ENCODE data around the gene DPH2. TPM values are rescaled to one million over a fixed set of nuclear protein-coding genes. Genes with fewer than 3 reads are reported as not detected.

DPH2 gene
- total and polyA plus RNA-seq, 12 donors: 12.0 to 48.0 (median 24.5) TPM

DNA sequence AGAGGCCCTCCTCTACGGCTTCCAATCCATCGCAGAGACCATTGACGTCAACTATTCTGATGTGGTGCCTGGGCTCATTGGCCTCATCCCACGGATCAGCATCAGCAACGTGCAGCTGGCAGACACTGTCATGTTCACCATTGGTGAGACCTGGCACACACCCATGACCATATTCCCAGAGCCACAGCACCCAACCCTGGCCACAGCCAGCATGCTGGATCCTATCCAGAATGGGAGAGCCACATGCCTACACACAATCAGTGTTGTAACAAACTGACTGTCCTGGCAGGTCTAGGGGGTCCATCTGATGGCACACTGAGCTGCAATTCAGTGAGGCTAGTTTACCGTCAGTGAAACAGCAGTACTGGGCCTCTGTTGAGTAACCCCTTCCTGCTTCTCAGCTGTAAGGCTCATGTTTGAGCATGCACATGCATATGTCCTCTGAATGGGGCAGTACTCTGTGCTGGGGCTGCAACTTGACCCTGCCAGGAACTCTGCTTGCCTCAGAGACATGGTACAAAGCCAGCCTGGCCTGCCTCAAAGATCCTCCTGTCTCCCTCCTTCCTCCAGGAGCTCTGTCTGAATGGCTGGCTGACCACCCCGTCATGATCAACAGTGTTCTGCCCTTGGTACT lies 12.3 kb upstream of the DPH2 start:
- Histone ChIP-seq H3K9me3 (replicated peaks in 1 of 3) (no peaks in the 10 kb centered on the region), H3K4me3 (no peak overlapping the region), H3K36me3 (replicated peaks in 1 of 2) (peaks cover 0 to 60% of the 10 kb centered on the region in 2 donors), H3K27me3 (no peaks in the 10 kb centered on the region), H3K4me1 (replicated peaks in 1 of 2) (peaks cover 0 to 7% of the 10 kb centered on the region in 2 donors), H3K27ac (no peak overlapping the region)
- WGBS, 4 donors: 89 to 92% (median 92%) methylated on average over 5 to 7 of the region's 7 CpGs
- intact Hi-C loops (cut with DNase I): no loop called here
- TF ChIP-seq POLR2A (IDR thresholded peaks at IDR 0.05): no peak
- no peak for TF ChIP-seq CTCF (IDR thresholded peaks at IDR 0.05)
- DNase-seq: no peak

DNA sequence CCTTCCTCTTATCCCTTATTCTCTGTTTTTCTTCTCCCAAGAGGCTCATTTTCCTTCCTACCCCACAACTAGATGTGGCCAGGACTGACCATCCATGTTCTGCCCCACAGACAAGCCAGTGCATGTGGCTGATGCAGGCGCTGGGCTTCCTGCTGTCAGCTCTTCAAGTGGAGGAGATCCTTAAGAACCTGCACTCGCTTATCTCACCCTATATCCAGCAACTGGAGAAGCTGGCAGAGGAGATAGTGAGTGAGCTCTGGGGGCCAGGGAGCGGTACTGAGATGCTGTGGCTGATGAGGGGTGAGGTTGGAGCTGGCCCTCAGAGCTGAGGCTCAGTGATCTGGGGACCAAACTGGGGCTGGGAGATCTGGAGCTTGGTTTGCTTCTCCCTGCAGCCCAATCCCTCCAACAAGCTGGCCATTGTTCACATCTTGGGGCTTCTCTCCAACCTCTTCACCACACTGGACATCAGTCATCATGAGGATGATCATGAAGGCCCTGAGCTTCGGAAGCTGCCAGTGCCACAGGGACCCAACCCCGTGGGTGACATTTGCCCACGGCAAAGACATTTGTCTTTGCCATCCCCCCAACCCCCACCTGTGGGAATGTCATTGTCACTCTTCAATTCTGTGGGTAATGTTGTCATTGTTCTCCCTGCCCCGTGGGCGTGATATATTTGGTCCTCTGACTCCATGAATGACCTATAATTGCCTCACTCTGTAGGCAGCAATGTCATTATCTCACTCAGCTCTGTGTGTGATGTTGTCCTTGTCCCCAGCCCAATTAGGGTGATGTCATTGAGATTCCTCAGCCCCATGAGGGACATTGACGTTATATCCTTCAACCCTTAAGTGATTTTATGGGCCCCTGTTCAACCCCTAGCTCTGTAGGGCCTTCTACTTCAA lies 11.2 kb upstream of the DPH2 start:
- Histone ChIP-seq H3K9me3 (replicated peaks in 1 of 3) (no peaks in the 10 kb centered on the region), H3K36me3 (replicated peaks in 1 of 2) (peaks cover 0 to 62% of the 10 kb centered on the region in 2 donors), H3K4me1 (replicated peaks in 1 of 2) (peaks cover 0 to 4% of the 10 kb centered on the region in 2 donors), H3K27ac (no peak overlapping the region), H3K27me3 (no peaks in the 10 kb centered on the region), H3K4me3 (no peak overlapping the region)
- 84 to 87% (median 86%) methylated on average over 8 to 9 of the region's 9 CpGs for WGBS, 4 donors
- intact Hi-C loops (cut with DNase I): no loop called here
- TF ChIP-seq CTCF (IDR thresholded peaks at IDR 0.05) (no peak), POLR2A (IDR thresholded peaks at IDR 0.05) (no peak)
- DNase-seq: no peak

DNA sequence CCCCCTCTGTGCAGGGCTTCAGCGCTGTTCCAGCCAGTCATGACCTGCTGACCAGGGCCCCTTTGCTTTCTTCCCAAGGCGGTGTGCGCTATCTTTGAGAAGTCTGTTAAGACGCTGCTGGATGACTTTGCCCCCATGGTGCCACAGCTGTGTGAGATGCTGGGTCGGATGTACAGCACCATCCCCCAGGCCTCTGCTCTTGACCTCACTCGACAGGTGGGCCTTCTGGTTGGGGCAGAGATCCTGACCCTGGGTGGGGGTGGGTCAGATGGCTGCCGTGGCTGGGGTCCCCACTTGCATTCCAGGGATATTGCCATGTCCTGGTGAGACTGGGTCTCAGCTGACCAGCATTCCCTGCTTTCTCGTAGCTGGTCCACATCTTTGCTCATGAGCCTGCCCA lies 9.0 kb upstream of the DPH2 start:
- H3K36me3 ChIP-seq (replicated peaks in 1 of 2): peaks cover 0 to 66% of the 10 kb centered on the region in 2 donors
- WGBS, 4 donors: 75 to 94% (median 92%) methylated on average over 2 to 8 of the region's 8 CpGs
- H3K9me3 ChIP-seq (replicated peaks in 1 of 3): no peaks in the 10 kb centered on the region
- no peak overlapping the region for H3K4me3 ChIP-seq
- H3K4me1 ChIP-seq (replicated peaks in 1 of 2): no peaks in the 10 kb centered on the region
- intact Hi-C loops (cut with DNase I): no loop called here
- H3K27me3 ChIP-seq: no peaks in the 10 kb centered on the region
- TF ChIP-seq POLR2A (IDR thresholded peaks at IDR 0.05) (no peak), CTCF (IDR thresholded peaks at IDR 0.05) (no peak)
- DNase-seq: no peak
- H3K27ac ChIP-seq: no peak overlapping the region

- Histone ChIP-seq H3K36me3 (replicated peaks in 1 of 2) (peaks cover 0 to 63% of the 10 kb centered on the region in 2 donors), H3K27me3 (no peaks in the 10 kb centered on the region), H3K27ac (no peak overlapping the region), H3K4me1 (replicated peaks in 1 of 2) (no peaks in the 10 kb centered on the region), H3K4me3 (no peak overlapping the region), H3K9me3 (replicated peaks in 1 of 3) (no peaks in the 10 kb centered on the region)
- TF ChIP-seq CTCF (IDR thresholded peaks at IDR 0.05): no peak
- TF ChIP-seq POLR2A (IDR thresholded peaks at IDR 0.05): no peak
- WGBS, 4 donors: 86 to 94% (median 91%) methylated on average over 3 of the region's 3 CpGs
- no peak for DNase-seq
- intact Hi-C loops (cut with DNase I): no loop called here
Measured at GRCh38 chr1:43961692-43962091, 8.1 kb upstream of the DPH2 start.

Data from adrenal gland (tissue), 12 donors.